Measurements from ENCODE around the gene HLCS.

HLCS gene

DNA sequence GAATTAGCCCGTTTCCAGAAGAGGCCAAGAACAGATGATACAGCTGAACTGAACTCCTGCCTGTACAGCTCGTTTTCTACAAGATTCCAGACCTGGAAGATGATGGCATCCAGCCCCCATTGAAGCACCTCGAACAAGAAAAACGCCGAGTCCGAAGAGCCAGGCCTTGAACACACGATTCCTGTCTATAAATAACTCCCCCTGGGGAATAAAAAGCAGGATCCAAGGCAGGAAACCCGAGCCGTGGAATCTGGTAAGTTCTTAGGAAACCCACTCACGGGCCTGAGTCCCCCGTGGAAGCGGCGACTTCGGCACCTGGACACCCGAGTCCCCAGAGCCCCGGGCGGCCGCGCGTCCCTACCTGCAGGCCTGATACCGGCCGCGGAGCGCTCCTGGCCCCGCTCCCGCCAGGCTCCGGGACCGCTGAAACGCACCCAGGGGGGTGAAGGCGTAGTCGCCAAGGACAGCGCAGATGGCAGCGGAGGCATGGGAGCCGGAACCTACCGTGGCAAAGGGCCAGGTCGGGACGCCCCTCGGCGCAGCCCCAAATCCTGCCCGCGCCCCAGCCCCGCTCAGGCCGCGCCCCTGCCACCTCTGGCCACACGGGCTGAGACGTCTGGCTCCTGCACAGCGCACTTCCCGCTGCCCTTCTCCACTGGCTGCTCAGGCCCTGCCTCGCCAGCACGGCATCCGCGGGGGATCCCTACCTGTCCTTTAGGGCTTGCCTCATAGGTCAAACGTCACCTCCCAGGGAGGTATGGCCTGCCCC lies 14.0 kb upstream of the HLCS start:
- Histone ChIP-seq H3K36me3 (ENCODE audit: control insufficient read depth, insufficient read depth, low read length) (no peaks in the 10 kb centered on the region), H3K4me1 (ENCODE audit: control insufficient read depth, insufficient read depth, low read length) (peaks cover 10% of the 10 kb centered on the region), H3K9ac (ENCODE audit: low read length) (peak overlapping the region; percentile 36), H3K4me3 (ENCODE audit: low read length) (no peak overlapping the region), H3K27me3 (ENCODE audit: control insufficient read depth, insufficient read depth, low read length) (peaks cover 4% of the 10 kb centered on the region), H3K9me3 (ENCODE audit: control insufficient read depth, low read length) (no peaks in the 10 kb centered on the region)

DNA sequence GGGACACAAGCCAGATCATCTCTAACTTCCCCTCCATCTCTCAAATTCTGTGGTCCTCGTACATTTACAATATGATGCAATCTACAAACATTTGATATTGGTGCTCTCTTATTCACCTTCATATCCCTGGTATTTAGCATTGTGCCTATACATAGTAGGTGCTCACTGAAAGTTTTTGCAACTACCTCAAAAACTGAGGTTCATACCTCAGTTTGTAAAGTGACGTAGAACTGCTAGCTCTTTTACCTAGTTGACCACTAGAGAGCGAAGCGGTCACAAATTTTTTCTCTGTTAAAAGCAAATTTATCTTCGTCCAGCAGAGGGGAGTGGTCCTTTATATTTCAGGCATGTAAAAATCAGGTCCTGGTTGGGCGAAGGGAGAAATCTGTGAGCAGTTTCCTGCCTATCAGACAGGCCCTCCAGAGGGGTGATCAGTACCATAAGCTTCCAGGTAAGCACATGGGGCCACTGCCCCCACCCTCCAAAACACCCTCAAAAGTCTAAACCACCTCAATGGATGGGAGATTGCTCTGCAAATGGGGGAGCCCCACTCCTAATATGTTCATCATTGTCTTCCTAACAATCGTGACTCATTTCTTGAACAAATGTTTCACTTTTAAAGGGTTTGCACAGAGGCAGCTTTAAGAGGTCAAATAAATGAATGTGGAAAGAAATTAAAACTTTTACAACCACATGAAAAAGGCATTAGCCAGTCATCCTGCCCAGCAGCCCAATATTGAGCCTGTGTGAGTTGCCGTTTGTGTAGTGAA lies 10.6 kb upstream of the HLCS start:
- H3K4me3 ChIP-seq (ENCODE audit: low read length), result no peak overlapping the region
- no peak overlapping the region for H3K9ac ChIP-seq (ENCODE audit: low read length)
- no peaks in the 10 kb centered on the region for H3K9me3 ChIP-seq (ENCODE audit: control insufficient read depth, low read length)
- H3K27me3 ChIP-seq (ENCODE audit: control insufficient read depth, insufficient read depth, low read length), result peaks cover 4% of the 10 kb centered on the region
- H3K4me1 ChIP-seq (ENCODE audit: control insufficient read depth, insufficient read depth, low read length), result peaks cover 16% of the 10 kb centered on the region
- H3K36me3 ChIP-seq (ENCODE audit: control insufficient read depth, insufficient read depth, low read length), result no peaks in the 10 kb centered on the region

DNA sequence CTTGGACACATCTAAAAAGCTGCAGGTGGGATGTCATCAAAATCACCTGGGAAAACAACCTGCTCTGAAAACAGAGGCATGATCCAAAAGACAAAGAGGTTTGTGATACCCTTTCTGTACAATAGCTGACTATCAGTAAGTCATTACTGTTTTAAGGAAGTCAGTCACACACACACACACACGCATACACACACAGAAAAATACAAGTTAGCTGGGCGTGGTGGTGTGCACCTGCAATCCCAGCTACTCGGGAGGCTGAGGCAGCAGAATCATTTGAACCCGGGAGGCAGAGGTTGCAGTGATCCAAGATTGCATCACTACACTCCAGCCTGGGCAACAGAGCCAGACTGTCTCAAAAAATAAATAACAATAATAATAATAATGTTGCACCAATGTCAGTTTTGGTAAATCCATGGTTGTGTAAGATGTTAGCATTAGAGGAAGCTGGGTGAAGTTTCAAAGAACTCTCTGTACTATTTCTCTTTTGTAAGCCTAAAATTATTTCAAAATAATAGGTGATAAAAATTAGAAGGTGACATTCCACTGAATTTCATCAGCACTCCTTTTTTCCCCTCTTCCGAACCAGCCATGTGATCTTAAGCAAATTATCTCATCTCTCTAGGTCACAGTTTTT lies 9.9 kb upstream of the HLCS start:
- Histone ChIP-seq H3K9me3 (ENCODE audit: control insufficient read depth, low read length) (no peaks in the 10 kb centered on the region), H3K4me1 (ENCODE audit: control insufficient read depth, insufficient read depth, low read length) (peaks cover 16% of the 10 kb centered on the region), H3K4me3 (ENCODE audit: low read length) (no peak overlapping the region), H3K27me3 (ENCODE audit: control insufficient read depth, insufficient read depth, low read length) (peaks cover 4% of the 10 kb centered on the region), H3K36me3 (ENCODE audit: control insufficient read depth, insufficient read depth, low read length) (no peaks in the 10 kb centered on the region), H3K9ac (ENCODE audit: low read length) (no peak overlapping the region)

DNA sequence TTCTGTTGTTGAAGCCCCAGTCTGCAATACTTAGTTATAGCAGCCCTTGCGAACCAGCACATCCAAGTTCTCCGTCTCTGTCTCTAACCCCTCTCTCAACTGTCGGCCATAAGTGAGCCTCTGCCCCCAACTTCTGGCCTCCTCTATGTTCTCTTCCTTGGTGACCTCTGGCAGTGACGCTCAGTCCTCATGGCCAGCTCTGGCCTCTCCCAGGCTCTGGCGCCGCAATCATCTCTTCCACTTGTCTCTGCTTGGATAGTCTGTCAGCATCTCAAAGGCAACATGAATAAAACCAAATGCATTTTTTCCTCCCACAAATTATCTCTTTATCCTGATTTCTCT lies 8.4 kb upstream of the HLCS start:
- no peak overlapping the region for H3K9ac ChIP-seq (ENCODE audit: low read length)
- no peaks in the 10 kb centered on the region for H3K9me3 ChIP-seq (ENCODE audit: control insufficient read depth, low read length)
- H3K4me3 ChIP-seq (ENCODE audit: low read length), result no peak overlapping the region
- no peaks in the 10 kb centered on the region for H3K27me3 ChIP-seq (ENCODE audit: control insufficient read depth, insufficient read depth, low read length)
- H3K4me1 ChIP-seq (ENCODE audit: control insufficient read depth, insufficient read depth, low read length), result peaks cover 11% of the 10 kb centered on the region
- no peaks in the 10 kb centered on the region for H3K36me3 ChIP-seq (ENCODE audit: control insufficient read depth, insufficient read depth, low read length)

DNA sequence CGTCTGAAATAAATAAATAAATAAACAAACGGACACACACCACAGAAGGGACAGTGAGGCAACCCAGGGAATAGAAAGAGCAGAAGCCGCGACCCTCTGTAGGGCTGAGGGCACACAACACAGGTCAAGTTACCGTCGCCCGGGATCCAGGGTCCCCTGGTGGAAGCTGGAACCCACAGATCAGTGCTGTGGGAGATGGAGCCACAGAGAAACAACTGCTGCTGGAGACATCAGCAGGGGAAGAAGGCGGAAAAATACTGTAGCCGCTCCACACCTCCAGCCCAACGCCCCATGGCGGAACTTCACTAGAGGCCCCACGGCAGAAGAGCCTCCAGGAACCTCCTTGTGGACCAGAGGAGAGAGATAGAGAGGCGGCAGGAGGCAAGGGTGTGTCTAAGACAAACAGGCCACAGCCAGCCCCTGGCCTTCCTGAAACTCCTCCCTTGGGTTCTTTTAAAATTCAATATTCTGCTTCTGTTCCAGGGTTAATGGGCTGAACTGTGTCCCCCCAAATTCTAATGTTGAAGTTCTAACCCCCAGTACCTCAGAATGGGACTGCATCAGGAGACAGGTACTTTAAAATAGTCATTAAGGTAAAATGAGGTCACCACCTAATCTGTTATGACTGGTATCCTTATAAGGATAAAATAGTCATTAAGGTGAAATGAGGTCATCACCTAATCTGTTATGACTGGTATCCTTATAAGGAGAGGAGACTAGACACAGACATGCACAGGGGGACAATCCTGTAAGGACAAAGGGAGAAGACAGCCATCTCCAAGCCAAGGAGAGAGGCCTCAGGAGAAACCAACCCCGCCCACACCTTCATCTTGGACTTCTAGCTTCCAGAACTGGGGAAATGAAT lies 7.7 kb upstream of the HLCS start:
- Histone ChIP-seq H3K9ac (ENCODE audit: low read length) (no peak overlapping the region), H3K9me3 (ENCODE audit: control insufficient read depth, low read length) (no peaks in the 10 kb centered on the region), H3K27me3 (ENCODE audit: control insufficient read depth, insufficient read depth, low read length) (no peaks in the 10 kb centered on the region), H3K4me1 (ENCODE audit: control insufficient read depth, insufficient read depth, low read length) (peaks cover 11% of the 10 kb centered on the region), H3K4me3 (ENCODE audit: low read length) (no peak overlapping the region), H3K36me3 (ENCODE audit: control insufficient read depth, insufficient read depth, low read length) (no peaks in the 10 kb centered on the region)

DNA sequence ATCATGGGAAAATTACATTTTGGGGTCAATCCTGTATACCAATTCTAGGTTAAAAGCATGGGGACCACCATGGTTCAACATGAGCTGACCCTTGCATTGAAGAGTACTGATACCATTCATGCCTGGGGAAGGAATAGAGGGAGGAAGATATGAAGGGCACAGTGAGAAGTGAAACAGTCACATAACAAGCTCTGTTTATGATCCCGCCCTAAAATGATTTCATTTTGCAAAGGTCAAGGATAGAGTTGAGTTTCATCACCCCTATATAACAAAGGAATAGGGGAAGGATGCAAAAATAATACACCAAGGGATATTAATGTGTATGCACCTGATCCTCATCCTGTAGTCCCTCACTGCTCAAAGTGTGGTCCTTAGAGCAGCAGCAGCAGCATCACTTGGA lies 2.5 kb upstream of the HLCS start:
- Histone ChIP-seq H3K4me3 (ENCODE audit: low read length) (no peak overlapping the region), H3K27me3 (ENCODE audit: control insufficient read depth, insufficient read depth, low read length) (no peaks in the 10 kb centered on the region), H3K9me3 (ENCODE audit: control insufficient read depth, low read length) (no peaks in the 10 kb centered on the region), H3K36me3 (ENCODE audit: control insufficient read depth, insufficient read depth, low read length) (no peaks in the 10 kb centered on the region), H3K4me1 (ENCODE audit: control insufficient read depth, insufficient read depth, low read length) (peaks cover 11% of the 10 kb centered on the region), H3K9ac (ENCODE audit: low read length) (no peak overlapping the region)

DNA sequence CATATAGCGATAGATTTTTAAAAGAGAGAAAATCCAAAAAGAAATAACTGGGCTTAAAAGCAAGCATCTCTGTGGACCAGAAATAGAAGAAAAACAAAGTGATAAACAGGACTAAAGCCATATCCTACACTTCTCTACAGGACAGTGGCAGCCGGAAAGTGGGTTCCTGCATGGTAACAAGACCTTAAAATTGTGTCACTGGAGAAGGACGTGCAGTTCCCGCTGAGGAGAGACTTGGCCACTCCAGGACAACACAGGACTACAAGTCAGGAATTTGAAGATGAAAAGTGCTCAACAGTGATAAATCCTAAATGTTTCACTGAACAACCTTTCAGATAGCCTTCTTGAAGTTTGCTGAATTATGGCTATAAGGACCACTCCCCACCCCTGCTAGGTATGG lies 1.9 kb upstream of the HLCS start:
- peaks cover 10% of the 10 kb centered on the region for H3K4me1 ChIP-seq (ENCODE audit: control insufficient read depth, insufficient read depth, low read length)
- H3K9ac ChIP-seq (ENCODE audit: low read length), result no peak overlapping the region
- no peaks in the 10 kb centered on the region for H3K27me3 ChIP-seq (ENCODE audit: control insufficient read depth, insufficient read depth, low read length)
- no peak overlapping the region for H3K4me3 ChIP-seq (ENCODE audit: low read length)
- no peaks in the 10 kb centered on the region for H3K9me3 ChIP-seq (ENCODE audit: control insufficient read depth, low read length)
- H3K36me3 ChIP-seq (ENCODE audit: control insufficient read depth, insufficient read depth, low read length), result no peaks in the 10 kb centered on the region

DNA sequence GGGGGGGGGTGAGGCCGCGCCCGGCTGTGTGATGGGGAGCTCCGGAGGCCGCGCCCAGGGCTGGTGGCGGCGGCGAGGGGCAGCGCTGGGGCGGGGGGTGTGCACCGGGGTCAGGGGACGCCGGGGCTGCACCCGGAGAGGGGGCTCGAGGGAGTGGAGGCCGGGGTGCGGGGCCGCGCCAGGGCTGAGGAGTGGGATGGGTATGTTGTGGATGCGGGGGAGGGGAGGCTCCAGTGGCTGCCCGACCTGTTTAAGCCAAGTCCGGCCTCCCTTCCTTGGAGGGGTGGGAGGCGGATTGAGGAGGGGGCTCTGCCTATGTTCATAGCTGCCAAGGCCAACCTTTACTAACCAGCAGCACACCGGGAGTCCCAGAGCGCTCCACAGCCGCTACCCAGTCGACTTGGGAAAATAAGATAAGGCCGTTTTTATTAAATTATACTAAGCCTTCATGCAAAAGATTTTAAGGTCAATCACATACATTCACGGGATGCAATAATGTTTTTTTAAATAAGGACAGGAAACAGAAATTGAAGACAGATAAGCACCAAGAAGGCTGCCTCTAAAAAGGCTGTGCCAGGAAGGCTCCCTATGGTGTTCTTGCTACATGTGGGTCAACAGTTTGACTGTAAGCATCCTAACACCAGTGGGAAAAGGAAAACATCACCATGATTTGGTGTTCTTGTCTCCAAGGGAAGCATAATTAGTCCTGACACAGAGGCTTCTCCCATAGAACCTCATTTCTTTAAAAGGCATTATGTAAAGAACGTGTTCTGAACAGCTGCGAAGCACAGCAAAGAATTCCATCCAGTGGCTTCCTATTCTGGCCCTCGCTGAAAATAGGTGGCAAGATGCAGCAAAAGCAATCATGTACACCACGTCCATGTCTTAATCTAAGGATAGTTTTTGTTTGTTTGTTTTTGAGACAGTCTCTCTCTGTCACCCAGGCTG lies 626 bp upstream of the HLCS start:
- H3K4me3 ChIP-seq (ENCODE audit: low read length), result peak overlapping the region; percentile 46
- H3K9ac ChIP-seq (ENCODE audit: low read length), result peak overlapping the region; percentile 64
- no peaks in the 10 kb centered on the region for H3K9me3 ChIP-seq (ENCODE audit: control insufficient read depth, low read length)
- no peaks in the 10 kb centered on the region for H3K27me3 ChIP-seq (ENCODE audit: control insufficient read depth, insufficient read depth, low read length)
- H3K36me3 ChIP-seq (ENCODE audit: control insufficient read depth, insufficient read depth, low read length), result no peaks in the 10 kb centered on the region
- peaks cover 10% of the 10 kb centered on the region for H3K4me1 ChIP-seq (ENCODE audit: control insufficient read depth, insufficient read depth, low read length)

DNA sequence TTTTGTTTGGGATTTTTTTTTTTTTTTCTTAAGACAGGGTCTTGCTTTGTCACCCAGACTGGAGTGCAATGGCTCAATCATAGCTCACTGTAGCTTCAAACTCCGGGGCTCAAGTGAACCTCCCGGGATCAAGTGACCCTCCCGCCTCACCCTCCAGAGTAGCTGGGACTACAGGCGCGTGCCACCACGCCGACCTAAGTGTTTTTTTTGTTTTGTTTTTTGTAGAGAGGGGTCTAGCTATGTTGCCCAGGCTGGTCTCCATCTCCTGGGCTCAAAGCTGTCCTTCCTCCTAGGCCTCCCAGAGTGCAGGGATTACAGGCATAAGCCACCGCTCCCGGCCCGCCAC lies 776 bp downstream of the HLCS start:
- Histone ChIP-seq H3K9me3 (ENCODE audit: control insufficient read depth, low read length) (no peaks in the 10 kb centered on the region), H3K4me1 (ENCODE audit: control insufficient read depth, insufficient read depth, low read length) (peaks cover 10% of the 10 kb centered on the region), H3K4me3 (ENCODE audit: low read length) (peak overlapping the region; percentile 71), H3K36me3 (ENCODE audit: control insufficient read depth, insufficient read depth, low read length) (no peaks in the 10 kb centered on the region), H3K27me3 (ENCODE audit: control insufficient read depth, insufficient read depth, low read length) (no peaks in the 10 kb centered on the region), H3K9ac (ENCODE audit: low read length) (peak overlapping the region; percentile 86)

DNA sequence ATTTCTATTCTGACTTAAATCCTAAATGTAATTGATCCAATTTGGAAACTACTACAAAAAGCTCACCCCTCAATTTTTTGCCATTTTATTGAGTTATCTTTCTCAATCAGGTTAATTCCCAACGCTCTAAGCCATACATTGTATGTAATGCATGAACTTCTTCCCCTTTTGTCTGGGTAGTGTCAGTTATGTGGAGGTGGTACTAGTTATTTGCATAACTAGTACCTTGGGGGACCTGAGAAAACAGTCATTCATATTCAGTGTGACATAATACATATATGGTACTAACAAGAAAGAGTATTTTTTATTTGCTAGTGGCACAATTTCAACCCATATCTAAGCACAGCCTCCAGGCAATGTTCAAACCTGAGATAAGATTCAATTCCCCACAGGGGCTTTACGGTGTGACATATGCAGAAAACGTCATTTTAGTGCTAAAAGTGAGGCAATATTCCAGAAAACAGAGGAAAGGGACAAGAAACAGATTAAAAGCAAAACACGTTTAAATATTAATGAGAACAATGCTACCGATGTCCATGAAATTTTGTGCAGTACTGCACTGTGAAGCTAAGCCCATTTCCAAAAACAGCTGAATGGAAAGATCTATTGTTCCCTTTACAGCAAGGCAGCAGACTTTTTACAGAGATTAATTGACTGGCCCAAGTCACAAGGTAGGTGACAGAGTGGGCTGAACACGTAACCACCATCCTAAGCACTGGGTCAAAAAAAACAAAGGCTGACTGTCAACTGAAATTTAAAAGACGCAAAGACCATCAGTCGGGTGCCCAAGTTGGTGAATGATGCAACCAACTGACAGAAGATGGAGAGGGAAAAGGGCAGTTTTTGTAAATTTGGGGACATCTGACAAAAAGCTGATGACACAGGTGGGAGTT lies 1.4 kb downstream of the HLCS start:
- Histone ChIP-seq H3K9me3 (ENCODE audit: control insufficient read depth, low read length) (no peaks in the 10 kb centered on the region), H3K36me3 (ENCODE audit: control insufficient read depth, insufficient read depth, low read length) (no peaks in the 10 kb centered on the region), H3K9ac (ENCODE audit: low read length) (no peak overlapping the region), H3K27me3 (ENCODE audit: control insufficient read depth, insufficient read depth, low read length) (no peaks in the 10 kb centered on the region), H3K4me1 (ENCODE audit: control insufficient read depth, insufficient read depth, low read length) (peaks cover 10% of the 10 kb centered on the region), H3K4me3 (ENCODE audit: low read length) (no peak overlapping the region)
